ENCODE results near the gene PLA2G15.

The PLA2G15 gene

GRCh38 chr16:68244903-68245853, at the start of gene PLA2G15:
Gene PLA2G15 (plus strand): TSS chr16:68245373. CDS start chr16:68245427, 54 bp downstream.
- peak; percentile 94 to 95 for DNase-seq (ENCODE audit: low read depth in 2 of 2)

- DNase-seq (ENCODE audit: low read depth in 2 of 2): no peak
Measured at GRCh38 chr16:68197250-68197649, 47.9 kb upstream of the PLA2G15 start.

- DNase-seq (ENCODE audit: low read depth in 2 of 2): no peak
Measured at GRCh38 chr16:68200088-68200783, 44.9 kb upstream of the PLA2G15 start.

GRCh38 chr16:68202091-68202519, 43.1 kb upstream of the PLA2G15 start:
- no peak for DNase-seq (ENCODE audit: low read depth in 2 of 2)

- DNase-seq (ENCODE audit: low read depth in 2 of 2): no peak
Measured at GRCh38 chr16:68206245-68206644, 38.9 kb upstream of the PLA2G15 start.

- no peak for DNase-seq (ENCODE audit: low read depth in 2 of 2)
Measured at GRCh38 chr16:68214726-68215125, 30.4 kb upstream of the PLA2G15 start.

- no peak for DNase-seq (ENCODE audit: low read depth in 2 of 2)
Measured at GRCh38 chr16:68215302-68215701, 29.9 kb upstream of the PLA2G15 start.

- no peak for DNase-seq (ENCODE audit: low read depth in 2 of 2)
Measured at GRCh38 chr16:68216240-68216639, 28.9 kb upstream of the PLA2G15 start.

- no peak for DNase-seq (ENCODE audit: low read depth in 2 of 2)
Measured at GRCh38 chr16:68217506-68217905, 27.7 kb upstream of the PLA2G15 start.

GRCh38 chr16:68219725-68220351, 25.3 kb upstream of the PLA2G15 start:
- no peak for DNase-seq (ENCODE audit: low read depth in 2 of 2)

- DNase-seq (ENCODE audit: low read depth in 2 of 2): no peak
Measured at GRCh38 chr16:68223072-68223471, 22.1 kb upstream of the PLA2G15 start.

GRCh38 chr16:68226116-68226515, 19.1 kb upstream of the PLA2G15 start:
- DNase-seq (ENCODE audit: low read depth in 2 of 2): no peak

- DNase-seq (ENCODE audit: low read depth in 2 of 2): no peak
Measured at GRCh38 chr16:68227183-68227793, 17.9 kb upstream of the PLA2G15 start.

GRCh38 chr16:68227850-68228553, 17.2 kb upstream of the PLA2G15 start:
- no peak for DNase-seq (ENCODE audit: low read depth in 2 of 2)

GRCh38 chr16:68228652-68229051, 16.5 kb upstream of the PLA2G15 start:
- DNase-seq (ENCODE audit: low read depth in 2 of 2): no peak

- no peak for DNase-seq (ENCODE audit: low read depth in 2 of 2)
Measured at GRCh38 chr16:68229431-68230175, 15.6 kb upstream of the PLA2G15 start.

- DNase-seq (ENCODE audit: low read depth in 2 of 2): no peak
Measured at GRCh38 chr16:68230176-68230571, 15.0 kb upstream of the PLA2G15 start.

- no peak for DNase-seq (ENCODE audit: low read depth in 2 of 2)
Measured at GRCh38 chr16:68230956-68231355, 14.2 kb upstream of the PLA2G15 start.

GRCh38 chr16:68231384-68232136, 13.6 kb upstream of the PLA2G15 start:
- DNase-seq (ENCODE audit: low read depth in 2 of 2): no peak

GRCh38 chr16:68232335-68232734, 12.8 kb upstream of the PLA2G15 start:
- DNase-seq (ENCODE audit: low read depth in 2 of 2): no peak
